ENCODE results near the gene TMEM63A.

The TMEM63A gene

DNA sequence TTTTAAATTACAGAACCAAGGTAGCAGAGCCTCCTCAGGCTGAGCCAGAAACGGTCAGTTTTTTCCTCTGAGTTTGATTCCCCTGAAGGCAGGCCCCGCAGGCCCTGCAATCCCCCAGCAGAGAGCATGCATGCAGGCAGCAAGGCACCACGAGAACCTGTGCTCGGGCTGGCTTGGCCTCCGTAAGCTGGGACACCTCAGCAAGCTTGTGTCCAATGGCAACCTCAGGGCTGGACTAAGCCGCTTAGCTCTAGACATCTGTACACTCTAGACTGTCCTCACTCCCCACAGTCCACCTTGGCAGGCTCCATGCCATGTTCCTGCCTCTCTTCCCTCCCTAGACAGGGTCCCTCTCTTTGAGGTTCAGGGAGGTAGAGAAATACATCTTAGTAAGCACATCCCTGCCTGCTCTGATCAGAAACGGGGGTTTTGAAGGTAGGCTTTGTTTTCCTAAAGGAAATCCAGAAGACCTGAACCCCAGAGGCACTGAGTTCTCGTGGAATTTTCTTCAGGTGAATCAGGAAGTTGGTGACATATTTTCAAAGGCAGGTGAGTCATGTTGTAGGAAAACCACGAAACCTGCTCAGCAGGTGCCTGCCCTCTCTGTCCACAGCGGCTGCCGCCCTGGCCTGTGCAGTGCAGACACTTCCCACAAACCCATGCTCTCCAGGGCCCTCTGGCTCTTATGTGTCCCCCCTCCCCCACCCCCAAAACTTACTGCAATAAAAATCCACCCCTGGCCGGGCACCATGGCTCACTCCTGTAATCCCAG, 7.0 kb downstream of the TMEM63A start:
- Histone ChIP-seq H3K9me3 (replicated peaks; ENCODE audit: insufficient read depth, low read length) (no peaks in the 10 kb centered on the region), H3K36me3 (replicated peaks; ENCODE audit: insufficient read depth, low read length) (peaks cover 38% of the 10 kb centered on the region), H3K4me2 (ENCODE audit: low read depth, low read length) (peak overlapping the region; percentile 6; the same call in 1 of the 2 replicates), H2AFZ (ENCODE audit: low read length) (no peak overlapping the region), H3K4me3 (ENCODE audit: low read length) (no peak overlapping the region), H3F3A (ENCODE audit: insufficient read depth, low read length) (peaks cover 13% of the 10 kb centered on the region), H3K9me2 (replicated peaks; ENCODE audit: insufficient read depth, low read length) (no peaks in the 10 kb centered on the region), H3K4me1 (ENCODE audit: low read length) (peaks cover 51% of the 10 kb centered on the region), H3K27ac (ENCODE audit: low read length) (peak overlapping the region; percentile 44; the same call in 1 of the 2 replicates), H3K79me2 (ENCODE audit: low read length) (peaks cover 95% of the 10 kb centered on the region), H3K9ac (ENCODE audit: low read length) (peak overlapping the region; percentile 3; the same call in 1 of the 2 replicates), H4K20me1 (ENCODE audit: insufficient read depth, low read length) (no peaks in the 10 kb centered on the region), H3K27me3 (replicated peaks; ENCODE audit: insufficient read depth, low read length) (no peaks in the 10 kb centered on the region)
- DNase-seq, result peak; percentile 35
- TF ChIP-seq EZH2phosphoT487 (IDR thresholded peaks at IDR 0.05; ENCODE audit: low read length), result no peak
- TF ChIP-seq, protein P1, sequence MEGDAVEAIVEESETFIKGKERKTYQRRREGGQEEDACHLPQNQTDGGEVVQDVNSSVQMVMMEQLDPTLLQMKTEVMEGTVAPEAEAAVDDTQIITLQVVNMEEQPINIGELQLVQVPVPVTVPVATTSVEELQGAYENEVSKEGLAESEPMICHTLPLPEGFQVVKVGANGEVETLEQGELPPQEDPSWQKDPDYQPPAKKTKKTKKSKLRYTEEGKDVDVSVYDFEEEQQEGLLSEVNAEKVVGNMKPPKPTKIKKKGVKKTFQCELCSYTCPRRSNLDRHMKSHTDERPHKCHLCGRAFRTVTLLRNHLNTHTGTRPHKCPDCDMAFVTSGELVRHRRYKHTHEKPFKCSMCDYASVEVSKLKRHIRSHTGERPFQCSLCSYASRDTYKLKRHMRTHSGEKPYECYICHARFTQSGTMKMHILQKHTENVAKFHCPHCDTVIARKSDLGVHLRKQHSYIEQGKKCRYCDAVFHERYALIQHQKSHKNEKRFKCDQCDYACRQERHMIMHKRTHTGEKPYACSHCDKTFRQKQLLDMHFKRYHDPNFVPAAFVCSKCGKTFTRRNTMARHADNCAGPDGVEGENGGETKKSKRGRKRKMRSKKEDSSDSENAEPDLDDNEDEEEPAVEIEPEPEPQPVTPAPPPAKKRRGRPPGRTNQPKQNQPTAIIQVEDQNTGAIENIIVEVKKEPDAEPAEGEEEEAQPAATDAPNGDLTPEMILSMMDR (IDR thresholded peaks at IDR 0.05; ENCODE audit: low read length), result no peak

DNA sequence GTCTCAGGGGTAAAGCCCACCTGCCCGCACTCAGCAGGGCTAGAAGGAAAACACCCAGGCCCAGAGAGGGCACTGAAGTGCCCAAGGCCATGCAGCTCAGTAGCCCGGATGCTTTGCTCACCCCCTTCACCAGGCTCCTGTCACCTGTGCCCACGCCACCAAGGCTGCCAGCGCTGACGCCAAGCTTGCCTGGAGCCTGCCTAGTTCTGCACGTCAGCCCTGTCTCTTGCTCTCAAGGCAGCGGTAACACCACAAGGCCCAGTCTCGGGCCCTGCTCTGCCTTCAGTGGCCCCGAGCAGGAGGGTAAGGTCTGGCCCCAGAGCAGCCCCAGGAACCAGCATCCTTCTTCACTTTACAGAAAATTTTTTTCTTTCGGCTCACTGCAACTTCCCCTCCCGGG, 7.7 kb downstream of the TMEM63A start:
- Histone ChIP-seq H3K4me1 (ENCODE audit: low read length) (peaks cover 44% of the 10 kb centered on the region), H3K9me3 (replicated peaks; ENCODE audit: insufficient read depth, low read length) (no peaks in the 10 kb centered on the region), H3K9ac (ENCODE audit: low read length) (no peak overlapping the region), H3K27ac (ENCODE audit: low read length) (no peak overlapping the region), H3K9me2 (replicated peaks; ENCODE audit: insufficient read depth, low read length) (no peaks in the 10 kb centered on the region), H3K36me3 (replicated peaks; ENCODE audit: insufficient read depth, low read length) (peaks cover 38% of the 10 kb centered on the region), H3K4me3 (ENCODE audit: low read length) (no peak overlapping the region), H2AFZ (ENCODE audit: low read length) (no peak overlapping the region), H4K20me1 (ENCODE audit: insufficient read depth, low read length) (no peaks in the 10 kb centered on the region), H3K27me3 (replicated peaks; ENCODE audit: insufficient read depth, low read length) (no peaks in the 10 kb centered on the region), H3K4me2 (ENCODE audit: low read depth, low read length) (no peak overlapping the region), H3F3A (ENCODE audit: insufficient read depth, low read length) (peaks cover 5% of the 10 kb centered on the region), H3K79me2 (ENCODE audit: low read length) (peaks cover 88% of the 10 kb centered on the region)
- TF ChIP-seq, protein P1 (IDR thresholded peaks at IDR 0.05; ENCODE audit: low read length), result no peak
- TF ChIP-seq EZH2phosphoT487 (IDR thresholded peaks at IDR 0.05; ENCODE audit: low read length), result no peak
- no peak for TF ChIP-seq EZH2 (optimal IDR thresholded peaks at IDR 0.05; ENCODE audit: low read depth, low read length)
- no peak for DNase-seq

DNA sequence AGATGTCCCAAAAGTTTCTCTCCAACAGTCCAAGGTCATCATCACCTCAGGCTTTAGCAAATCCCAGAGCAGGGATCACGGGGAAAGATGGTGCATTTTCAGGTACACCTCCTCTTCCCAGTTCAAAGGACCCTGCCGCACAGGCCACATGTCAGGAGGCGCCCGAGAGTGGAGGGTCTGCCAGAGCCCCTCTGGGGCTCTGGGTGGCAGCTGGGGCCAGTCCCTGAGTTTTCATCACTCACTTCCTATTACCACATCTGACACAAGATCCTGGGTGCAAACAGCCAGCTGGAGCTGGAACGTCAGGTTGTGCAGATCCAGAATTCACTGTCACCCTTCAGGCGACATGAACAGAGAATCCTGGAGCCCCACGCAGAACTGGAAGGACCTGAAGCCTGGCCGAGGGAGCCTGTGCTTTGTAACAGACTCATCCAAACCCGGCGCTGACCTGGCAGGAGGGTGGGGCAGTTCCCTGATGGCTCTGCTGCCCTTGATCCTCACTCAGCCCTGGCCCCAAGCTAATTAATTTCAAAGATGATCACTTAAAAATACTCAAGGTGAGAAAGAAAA, 8.8 kb downstream of the TMEM63A start:
- peaks cover 87% of the 10 kb centered on the region for H3K79me2 ChIP-seq (ENCODE audit: low read length)
- no peak overlapping the region for H3K4me2 ChIP-seq (ENCODE audit: low read depth, low read length)
- DNase-seq, result no peak
- H2AFZ ChIP-seq (ENCODE audit: low read length), result no peak overlapping the region
- H3K9ac ChIP-seq (ENCODE audit: low read length), result no peak overlapping the region
- no peaks in the 10 kb centered on the region for H4K20me1 ChIP-seq (ENCODE audit: insufficient read depth, low read length)
- no peaks in the 10 kb centered on the region for H3K9me3 ChIP-seq (replicated peaks; ENCODE audit: insufficient read depth, low read length)
- no peaks in the 10 kb centered on the region for H3K9me2 ChIP-seq (replicated peaks; ENCODE audit: insufficient read depth, low read length)
- peaks cover 34% of the 10 kb centered on the region for H3K4me1 ChIP-seq (ENCODE audit: low read length)
- TF ChIP-seq EZH2 (optimal IDR thresholded peaks at IDR 0.05; ENCODE audit: low read depth, low read length), result no peak
- no peak for TF ChIP-seq EZH2phosphoT487 (IDR thresholded peaks at IDR 0.05; ENCODE audit: low read length)
- TF ChIP-seq, protein P1 (IDR thresholded peaks at IDR 0.05; ENCODE audit: low read length), result no peak
- H3K4me3 ChIP-seq (ENCODE audit: low read length), result no peak overlapping the region
- H3F3A ChIP-seq (ENCODE audit: insufficient read depth, low read length), result peaks cover 3% of the 10 kb centered on the region; the same call in 1 of the 2 replicates
- H3K27me3 ChIP-seq (replicated peaks; ENCODE audit: insufficient read depth, low read length), result no peaks in the 10 kb centered on the region
- peaks cover 44% of the 10 kb centered on the region for H3K36me3 ChIP-seq (replicated peaks; ENCODE audit: insufficient read depth, low read length)
- H3K27ac ChIP-seq (ENCODE audit: low read length), result no peak overlapping the region

All from MM.1S (cell line).